HG03378 (cell line): ENCODE results near the gene SHISAL2B.
"Not testable (repeated sequence)": the region's sequence is repeated elsewhere in the genome, so short reads cannot be mapped to it uniquely, and the experiment has no call there.

Source experiments
- ATAC-seq: cut with Tn5 transposase; IDR thresholded peaks from one replicate; pipeline ENCODE4 v1.9.1; 2021; ENCODE audit warnings: mild to moderate bottlenecking, moderate library complexity; ENCODE audit not compliant: unreplicated experiment

SHISAL2B gene

DNA sequence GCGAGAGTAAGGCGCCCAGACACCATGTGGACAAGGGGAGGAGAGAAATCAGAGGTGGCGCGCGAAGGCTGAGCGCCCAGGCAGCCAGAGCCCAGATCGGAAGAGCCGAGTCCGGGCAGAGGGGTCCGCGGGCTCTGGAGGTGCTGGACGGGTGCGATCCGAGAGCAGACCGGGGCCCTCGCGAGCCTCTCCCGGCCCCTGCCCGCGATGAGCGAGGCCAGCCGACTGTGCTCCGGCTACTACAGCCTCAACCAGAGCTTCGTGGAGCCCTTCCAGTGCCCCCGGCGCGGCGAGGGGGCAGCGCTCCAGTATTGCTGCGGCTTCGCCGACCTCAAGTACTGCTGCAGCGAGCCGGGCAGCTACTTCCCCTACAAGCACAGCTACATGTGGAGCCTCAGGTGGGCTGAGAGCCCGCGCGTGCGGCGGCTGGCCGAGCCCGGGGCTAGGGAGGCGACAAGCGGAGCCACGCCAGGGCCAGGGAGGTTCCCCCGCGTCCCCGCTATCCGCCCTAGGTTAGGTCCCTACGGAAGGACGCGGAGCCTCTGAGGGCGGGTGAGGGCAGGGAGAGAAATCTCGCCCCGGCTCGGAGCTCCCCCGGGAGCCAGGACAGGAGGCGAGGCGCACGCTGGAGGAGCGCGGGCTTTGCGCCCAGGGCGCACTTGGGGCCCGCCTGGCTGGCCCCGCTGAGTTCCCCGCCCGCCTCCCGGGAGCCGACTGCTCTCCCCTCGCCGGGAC, at the start of gene SHISAL2B:
Gene SHISAL2B (plus strand): TSS at position 87 of the 735 bp plus-strand sequence. CDS start 121 bp downstream, at position 208.
- ATAC-seq: no peak

DNA sequence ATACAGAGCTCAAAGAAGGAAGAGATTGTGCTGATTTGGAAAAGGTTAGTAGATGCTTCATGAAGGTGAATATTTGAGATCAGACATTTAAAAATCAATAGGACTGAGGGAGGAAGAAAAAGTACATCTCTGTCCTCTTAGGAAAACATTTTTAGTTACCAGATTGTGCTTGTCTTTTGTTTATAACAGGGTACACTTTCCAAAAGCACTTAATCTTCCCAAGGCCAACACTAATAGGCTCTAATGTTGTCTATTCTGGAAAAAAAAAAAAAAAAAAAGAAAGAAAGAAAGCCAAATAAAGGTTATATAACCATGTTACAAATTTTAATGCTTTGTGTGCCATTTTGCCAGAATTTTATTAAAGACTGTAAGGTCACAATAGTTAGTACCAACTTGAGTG, 45.5 kb upstream of the SHISAL2B start:
- no peak for ATAC-seq

GRCh38 chr5:64646169-64646568, 44.1 kb upstream of the SHISAL2B start:
- ATAC-seq: no peak

DNA sequence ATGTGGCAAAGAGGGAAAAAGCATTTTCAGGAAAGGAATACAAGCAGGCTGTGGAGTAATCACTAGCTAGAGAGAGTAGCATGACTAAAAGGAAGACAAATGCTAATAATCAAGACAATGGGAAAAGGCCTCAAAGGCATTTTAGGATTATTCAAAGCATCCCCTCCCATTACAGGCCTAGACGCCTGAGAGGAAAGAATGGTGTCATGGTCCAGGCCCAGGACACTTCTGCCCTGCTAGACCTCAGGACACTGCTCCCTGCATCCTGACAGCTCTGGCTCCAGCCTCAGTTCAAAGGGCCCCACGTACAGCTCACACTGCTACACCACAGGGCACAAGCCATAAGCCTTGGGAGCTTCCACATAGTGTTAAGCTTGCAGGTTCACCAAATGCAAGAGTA, 40.8 kb upstream of the SHISAL2B start:
- no peak for ATAC-seq

DNA sequence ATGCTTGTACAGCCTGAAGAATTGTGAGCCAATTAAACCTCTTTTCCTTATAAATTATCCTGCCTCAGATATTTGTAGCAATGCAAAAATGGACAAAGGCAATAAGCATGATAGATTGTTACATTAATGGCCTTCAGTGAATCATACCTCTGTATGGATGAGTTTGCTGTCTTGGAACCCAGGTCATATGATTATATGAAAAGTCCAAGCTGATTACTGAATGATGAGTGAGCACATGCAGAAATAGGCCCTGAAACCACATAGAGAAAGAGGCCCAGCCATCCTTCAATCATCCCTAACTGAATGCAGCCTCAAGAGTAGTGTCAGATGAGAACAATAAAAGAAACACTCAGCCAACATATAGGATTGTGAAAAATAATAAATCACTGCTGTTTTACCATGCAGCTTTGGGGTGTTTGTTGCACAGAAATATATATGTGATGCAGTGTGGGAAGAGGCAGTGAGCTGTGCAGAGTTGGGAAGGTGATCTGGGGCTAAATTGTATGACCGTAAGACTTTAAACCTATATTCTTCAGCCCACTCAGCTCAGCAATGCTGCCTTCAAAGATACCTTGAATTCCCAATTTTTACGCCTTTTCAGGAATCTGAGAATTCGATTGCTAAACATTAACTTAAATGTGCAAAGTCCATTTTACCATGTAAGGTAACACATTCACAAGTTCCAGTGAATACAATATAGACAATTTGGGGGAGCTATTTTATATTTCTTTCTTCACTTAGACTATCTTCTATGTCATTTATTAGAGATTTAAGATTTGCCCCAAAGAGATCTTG, 36.3 kb upstream of the SHISAL2B start:
- ATAC-seq: no peak

- no peak for ATAC-seq
These were observed 35.8 kb upstream of the SHISAL2B start for GRCh38 chr5:64654561-64654938.

DNA sequence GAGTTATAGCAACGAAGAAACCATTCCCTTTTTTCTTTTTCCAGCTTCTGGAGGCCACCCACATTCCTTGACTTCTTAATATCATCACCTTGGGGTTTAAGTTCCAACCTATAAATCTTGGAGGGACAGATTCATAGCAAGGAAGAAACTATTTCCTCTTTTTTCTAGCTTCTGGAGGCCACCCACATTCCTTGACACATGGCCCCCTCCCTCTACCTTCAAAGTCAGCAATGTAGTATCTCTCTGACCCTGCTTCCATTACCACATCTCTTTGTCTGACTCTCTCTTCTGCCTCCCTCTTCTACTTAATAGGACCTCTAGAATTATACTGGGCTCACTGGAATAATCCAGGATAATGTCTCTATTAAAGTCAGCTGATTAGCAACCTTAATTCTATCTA, 34.7 kb upstream of the SHISAL2B start:
- no peak for ATAC-seq

DNA sequence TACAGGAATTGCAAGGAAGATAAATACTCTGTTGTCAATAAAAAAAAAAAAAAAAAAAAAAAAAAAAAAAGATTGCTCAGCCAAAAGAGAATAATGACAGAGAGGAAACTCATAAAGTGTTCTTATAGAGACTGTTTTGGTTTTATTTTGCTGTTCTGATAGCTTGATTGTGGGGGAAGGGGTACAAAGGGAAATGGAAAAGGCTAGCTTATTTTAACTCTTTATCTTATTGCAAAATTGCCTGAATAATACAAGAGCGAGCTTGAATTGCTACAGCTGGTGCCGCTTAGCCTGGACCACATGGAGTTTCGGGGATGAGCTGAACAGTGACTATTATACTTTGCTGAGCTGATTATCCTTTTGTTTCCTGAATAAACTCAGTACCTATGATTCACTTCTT, 31.0 kb upstream of the SHISAL2B start:
- no peak for ATAC-seq

DNA sequence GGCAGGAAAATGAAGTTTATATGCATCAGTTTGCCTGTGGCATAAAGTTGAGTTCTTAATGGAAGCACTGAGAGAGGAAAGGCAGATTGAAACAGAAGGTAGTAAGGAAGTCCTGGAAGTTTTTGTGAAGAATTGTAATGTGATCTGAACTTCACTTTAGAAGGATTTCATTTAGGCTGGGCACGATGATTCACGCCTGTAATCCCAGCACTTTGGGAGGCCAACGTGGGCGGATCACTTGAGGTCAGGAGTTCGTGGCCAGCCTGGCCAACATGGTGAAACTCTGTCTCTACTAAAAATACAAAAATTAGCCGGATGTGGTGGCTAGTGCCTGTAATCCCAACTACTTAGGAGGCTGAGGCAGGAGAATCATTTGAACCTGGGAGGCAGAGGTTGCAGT, 27.1 kb upstream of the SHISAL2B start:
- not testable (repeated sequence) for ATAC-seq

GRCh38 chr5:64665243-64665642, 25.1 kb upstream of the SHISAL2B start:
- no peak for ATAC-seq

GRCh38 chr5:64666078-64666477, 24.2 kb upstream of the SHISAL2B start:
- ATAC-seq: no peak

GRCh38 chr5:64667068-64667467, 23.2 kb upstream of the SHISAL2B start:
- no peak for ATAC-seq

- no peak for ATAC-seq
These were observed 20.0 kb upstream of the SHISAL2B start for GRCh38 chr5:64670277-64670676.

DNA sequence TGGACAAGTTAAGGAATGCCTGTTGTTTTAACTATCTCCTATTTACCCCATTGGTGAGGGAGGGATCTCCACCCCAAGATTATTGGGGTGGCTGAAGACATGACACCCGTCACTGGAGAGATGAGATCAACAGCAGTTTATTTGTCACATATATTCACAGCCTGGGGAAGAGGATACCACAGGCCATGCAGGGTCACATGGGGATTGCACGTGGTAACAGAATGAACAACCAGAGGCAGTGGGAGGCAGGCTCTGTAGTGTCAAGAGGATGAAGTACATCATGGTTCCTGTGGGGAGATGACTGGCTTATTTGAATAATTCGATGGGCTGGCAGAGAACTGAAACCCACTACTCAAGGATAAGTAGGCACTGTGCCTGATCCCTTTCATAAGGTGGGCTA, 18.6 kb upstream of the SHISAL2B start:
- no peak for ATAC-seq

- ATAC-seq: no peak
These were observed 11.9 kb upstream of the SHISAL2B start for GRCh38 chr5:64678374-64678773.

DNA sequence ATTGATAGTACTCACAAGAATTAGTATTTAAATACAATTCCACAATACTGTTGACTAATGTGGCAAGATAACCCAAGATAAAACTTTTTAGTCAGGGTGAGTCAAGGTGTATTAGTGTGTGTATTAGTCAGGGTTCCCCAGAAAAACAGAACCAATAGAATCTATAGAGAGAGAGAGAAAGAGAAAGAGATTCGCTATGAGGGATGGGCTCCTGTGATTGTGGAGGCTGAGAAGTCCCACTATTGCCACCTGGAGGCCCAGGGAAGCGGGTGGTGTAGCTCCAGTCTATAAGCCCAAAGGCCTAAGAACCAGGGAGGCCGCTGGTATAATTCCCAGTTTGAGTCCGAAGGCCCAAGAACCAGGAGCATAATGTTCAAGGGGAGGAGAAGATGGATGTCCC, 10.0 kb upstream of the SHISAL2B start:
- ATAC-seq: no peak

DNA sequence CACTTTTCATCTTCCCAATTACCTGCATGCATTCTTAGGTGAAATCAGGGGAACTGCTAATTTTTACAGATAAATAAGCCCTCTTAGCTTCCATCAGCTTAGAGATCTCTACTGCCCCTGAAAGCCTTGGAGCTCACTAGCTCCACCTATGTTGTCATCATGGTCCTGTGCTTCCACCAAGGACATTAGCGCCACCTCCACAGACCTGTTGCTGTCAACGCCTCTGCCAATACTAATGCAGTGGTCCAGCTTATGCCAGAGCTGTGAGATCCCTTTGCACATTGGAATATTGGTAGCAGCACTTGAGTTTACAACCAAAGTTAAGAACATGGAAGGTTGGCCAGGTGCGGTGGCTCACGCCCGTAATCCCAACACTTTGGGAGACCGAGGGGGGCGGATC, 7.7 kb upstream of the SHISAL2B start:
- ATAC-seq: no peak

DNA sequence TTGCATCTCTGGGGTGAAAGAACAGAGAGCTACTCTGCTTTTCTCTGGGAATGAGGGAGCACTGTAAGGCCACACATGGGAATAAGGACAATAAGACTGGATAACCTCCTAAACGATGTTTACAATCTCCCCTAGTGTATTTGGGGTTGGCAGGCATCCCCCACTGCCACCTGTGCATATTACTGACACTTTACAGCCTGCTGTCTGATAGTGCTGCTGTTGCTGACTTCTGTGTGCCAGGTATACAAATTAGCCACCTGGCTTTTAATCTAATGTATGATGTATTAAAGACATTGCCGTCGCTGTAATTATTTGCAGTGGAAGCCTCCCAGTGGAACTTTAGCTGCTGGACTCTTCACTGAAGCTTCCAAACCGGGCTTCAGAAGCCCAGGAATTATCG, 4.4 kb upstream of the SHISAL2B start:
- ATAC-seq: no peak

DNA sequence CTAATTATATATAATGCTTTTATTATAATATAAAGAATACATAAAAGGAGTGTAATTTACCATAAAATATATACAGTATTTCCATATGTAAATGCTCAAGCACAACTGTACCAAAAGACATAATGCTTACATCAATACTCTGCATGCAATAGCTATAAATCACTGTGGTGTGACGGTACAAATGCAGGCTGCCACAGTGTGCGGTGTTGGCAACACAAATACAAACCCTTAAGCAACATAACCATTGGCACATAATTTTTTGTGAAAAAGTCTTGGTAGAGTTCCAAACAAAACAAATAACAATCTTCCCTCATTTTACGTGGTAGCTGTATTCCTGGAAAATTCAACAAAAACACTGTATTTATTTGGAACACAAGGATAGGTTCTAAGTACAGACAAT, 1.9 kb upstream of the SHISAL2B start:
- no peak for ATAC-seq

- no peak for ATAC-seq
These were observed 1.3 kb upstream of the SHISAL2B start for GRCh38 chr5:64688965-64689364.

- ATAC-seq: no peak
These were observed 243 bp upstream of the SHISAL2B start for GRCh38 chr5:64690104-64690416.

DNA sequence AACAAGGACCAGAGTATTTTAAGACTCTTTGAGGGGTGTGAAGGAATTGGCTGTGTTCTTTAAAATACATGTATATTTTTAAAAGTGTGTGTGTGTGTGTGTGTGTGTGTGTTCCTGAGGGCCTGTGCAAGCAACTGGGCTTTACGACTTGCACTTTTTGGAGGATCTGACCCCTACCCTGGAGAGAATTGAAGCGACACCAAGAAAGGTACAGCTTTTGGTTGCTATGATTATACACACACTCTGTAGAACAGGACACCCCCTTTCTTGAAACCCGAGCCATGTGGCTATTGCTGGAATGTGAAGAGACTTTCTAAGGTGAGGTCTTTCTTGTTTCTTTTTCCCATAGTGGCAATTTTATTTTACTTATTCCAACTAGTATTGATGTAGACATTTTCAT, 988 bp downstream of the SHISAL2B start:
- ATAC-seq: no peak

GRCh38 chr5:64693636-64694035, 3.3 kb downstream of the SHISAL2B start:
- no peak for ATAC-seq
